GM12891 (cell line): Measurements from ENCODE around the gene OR6S1.

Experiments used
- DNase-seq: peaks from one replicate; pipeline ENCODE4 v3.0.0; 2011; ENCODE audit warnings: low spot score; ENCODE audit not compliant: insufficient read length
- FAIRE-seq: peaks from 2 replicates; lab custom pipeline; 2011; peaks lifted over from hg19 to GRCh38; lab: Jason Lieb, UNC
- PAX5 ChIP-seq: IDR thresholded peaks from 2 replicates; pipeline ENCODE4 v1.6.1; 2011; ENCODE audit warnings: low read length, moderate library complexity, mild to moderate bottlenecking; ENCODE audit not compliant: insufficient read depth, severe bottlenecking
- POLR2A ChIP-seq: IDR thresholded peaks from 2 replicates; pipeline ENCODE4 v1.6.1; 2011; ENCODE audit warnings: low read depth, low read length, control low read depth
- POLR2AphosphoS5 ChIP-seq: IDR thresholded peaks from 2 replicates; pipeline ENCODE4 v1.6.1; 2011; ENCODE audit warnings: low read depth, low read length, control low read depth
- POU2F2 ChIP-seq: IDR thresholded peaks from 2 replicates; pipeline ENCODE4 v1.6.1; 2011; ENCODE audit warnings: low read depth, mild to moderate bottlenecking, control low read depth, low read length, moderate library complexity
- SPI1 ChIP-seq: IDR thresholded peaks from 2 replicates; pipeline ENCODE4 v1.6.1; 2011; ENCODE audit warnings: low read depth, low read length, control low read depth
- TAF1 ChIP-seq: IDR thresholded peaks from 2 replicates; pipeline ENCODE4 v1.6.1; 2011; ENCODE audit warnings: low read depth, low read length, control low read depth

The OR6S1 gene

GRCh38 chr14:20613094-20614037 is 28.1 kb downstream of the OR6S1 start:
- FAIRE-seq (peak; percentile 93), DNase-seq (no peak)
- TF ChIP-seq PAX5, result no peak
- TF ChIP-seq POLR2A, result no peak
- no peak for TF ChIP-seq SPI1
- TF ChIP-seq POLR2AphosphoS5, result no peak
- peak; percentile 92 for TF ChIP-seq POU2F2

GRCh38 chr14:20612403-20612802 is 29.1 kb downstream of the OR6S1 start:
- TF ChIP-seq POU2F2 (no peak), PAX5 (no peak), POLR2A (no peak), POLR2AphosphoS5 (no peak), SPI1 (peak; percentile 95)
- no peak for DNase-seq
- FAIRE-seq, result peak; percentile 55

- DNase-seq (no peak), FAIRE-seq (no peak)
- no peak for TF ChIP-seq SPI1
- TF ChIP-seq POU2F2, result no peak
- TF ChIP-seq POLR2AphosphoS5, result no peak
- no peak for TF ChIP-seq POLR2A
- TF ChIP-seq TAF1, result no peak
Observed at GRCh38 chr14:20611277-20611676, 30.2 kb downstream of the OR6S1 start.

- no peak for TF ChIP-seq SPI1
- no peak for TF ChIP-seq PAX5
- no peak for TF ChIP-seq POU2F2
- TF ChIP-seq TAF1, result no peak
- TF ChIP-seq POLR2AphosphoS5, result no peak
- TF ChIP-seq POLR2A, result no peak
- peak; percentile 76 for FAIRE-seq
- DNase-seq, result no peak
Observed at GRCh38 chr14:20610002-20610765, 31.3 kb downstream of the OR6S1 start.

DNA sequence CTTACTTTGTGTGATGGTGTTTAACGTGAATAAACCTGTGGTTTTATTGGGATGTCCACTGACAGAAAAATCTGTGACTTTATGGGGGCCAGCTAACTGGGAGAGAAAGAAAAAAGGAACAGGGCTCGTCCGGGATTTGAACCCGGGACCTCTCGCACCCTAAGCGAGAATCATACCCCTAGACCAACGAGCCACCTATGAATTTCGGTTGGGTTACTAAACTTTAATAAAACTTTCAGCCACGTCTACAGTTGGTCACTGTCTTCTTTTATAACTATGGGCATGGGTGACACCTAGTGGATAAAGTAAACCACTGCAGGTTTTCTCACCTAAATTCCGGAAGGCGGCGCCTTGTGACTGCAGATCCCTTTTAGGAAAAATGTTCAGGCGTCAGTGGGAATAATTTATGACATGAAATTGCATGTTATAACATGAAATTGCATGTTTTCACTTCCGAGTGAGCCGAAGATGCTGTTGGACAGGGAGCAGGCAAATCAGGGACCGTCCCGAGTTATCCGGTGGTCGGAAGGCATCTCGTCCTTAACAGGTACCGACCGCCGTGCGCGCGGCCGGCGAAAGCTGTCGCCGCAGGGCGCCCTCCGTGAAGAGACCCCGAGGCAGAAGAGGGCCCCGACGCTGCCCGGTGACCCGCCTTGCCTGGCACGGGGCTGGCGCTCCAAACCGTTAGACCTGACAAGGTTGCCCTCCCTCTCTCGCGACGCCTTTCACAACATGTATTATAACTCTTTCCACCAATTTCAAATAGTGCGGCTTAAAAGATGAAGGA is 32.1 kb downstream of the OR6S1 start:
- no peak for TF ChIP-seq POU2F2
- FAIRE-seq (no peak), DNase-seq (no peak)

DNA sequence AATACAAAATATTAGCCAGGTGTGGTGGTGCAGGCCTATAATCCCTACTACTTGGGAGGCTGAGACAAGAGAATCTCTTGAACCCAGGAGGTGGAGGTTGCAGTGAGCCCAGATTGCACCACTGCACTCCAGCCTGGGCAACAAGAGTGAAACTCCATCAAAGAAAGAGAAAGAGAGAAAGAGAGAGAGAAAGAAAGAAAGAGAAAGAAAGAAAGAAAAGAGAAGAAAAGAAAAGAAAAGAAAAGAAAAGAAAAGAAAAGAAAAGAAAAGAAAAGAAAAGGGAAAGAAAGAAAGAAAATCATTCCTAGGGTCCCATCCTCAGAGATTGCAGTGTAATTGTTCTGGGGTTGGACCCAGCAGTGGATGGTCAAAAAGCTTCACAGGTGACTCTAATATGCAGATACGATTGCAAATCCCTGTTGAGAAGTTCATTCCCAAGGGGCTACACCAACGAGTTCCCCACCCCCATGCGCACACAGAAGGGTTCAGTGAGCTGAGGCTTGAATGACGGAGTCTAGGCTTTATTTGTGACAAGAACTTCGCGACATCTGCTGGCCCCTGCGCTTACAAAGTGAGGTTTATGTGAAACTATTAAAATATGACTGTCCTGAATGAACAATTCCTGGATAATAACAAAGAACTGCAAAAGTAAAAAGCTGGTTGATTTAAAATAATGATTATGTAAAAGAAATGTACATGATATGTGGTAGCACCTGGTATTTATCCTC is 32.9 kb downstream of the OR6S1 start:
- TF ChIP-seq POLR2AphosphoS5, result no peak
- no peak for TF ChIP-seq PAX5
- no peak for TF ChIP-seq SPI1
- no peak for TF ChIP-seq POU2F2
- TF ChIP-seq POLR2A, result no peak
- no peak for TF ChIP-seq TAF1
- DNase-seq, result no peak
- FAIRE-seq, result no peak

DNA sequence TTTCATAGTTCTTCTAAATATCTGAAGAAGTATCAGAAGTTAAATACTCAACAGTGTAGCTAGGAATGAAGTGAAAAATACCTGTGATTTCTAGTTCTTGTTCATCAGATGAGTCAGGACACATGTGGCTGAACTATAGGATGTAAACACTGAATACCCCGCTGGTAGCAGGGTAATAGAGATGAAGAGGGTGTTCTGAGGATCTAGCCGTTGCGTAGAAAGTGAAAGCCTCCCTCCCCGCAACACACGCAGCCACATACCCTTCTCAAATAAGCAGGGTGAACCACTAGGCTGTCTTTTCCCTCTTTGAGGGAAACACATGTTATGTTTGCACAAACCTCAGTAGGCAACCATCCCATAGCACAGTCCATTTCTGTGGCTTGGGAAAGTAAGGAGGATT is 33.9 kb downstream of the OR6S1 start:
- FAIRE-seq (no peak), DNase-seq (no peak)
- TF ChIP-seq POU2F2 (no peak), PAX5 (no peak)

DNA sequence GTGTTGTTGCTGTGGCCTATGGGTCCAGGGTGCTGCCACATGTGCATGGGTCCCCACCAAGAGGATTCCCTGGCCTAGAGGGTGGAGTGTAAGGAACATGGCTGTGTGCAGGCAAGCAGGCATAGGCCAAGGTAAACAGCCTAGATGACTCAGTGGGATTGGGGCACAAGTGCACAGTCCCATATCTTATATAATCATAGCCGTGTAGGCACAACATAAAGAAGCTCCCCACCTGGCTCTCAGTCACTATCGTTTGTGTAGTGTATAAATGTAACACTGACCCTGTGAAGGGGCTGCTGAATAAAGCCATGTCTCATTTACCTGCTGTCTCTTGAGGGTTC is 34.6 kb downstream of the OR6S1 start:
- TF ChIP-seq POLR2AphosphoS5 (no peak), TAF1 (no peak), PAX5 (no peak), POLR2A (no peak)
- FAIRE-seq (no peak), DNase-seq (no peak)

DNA sequence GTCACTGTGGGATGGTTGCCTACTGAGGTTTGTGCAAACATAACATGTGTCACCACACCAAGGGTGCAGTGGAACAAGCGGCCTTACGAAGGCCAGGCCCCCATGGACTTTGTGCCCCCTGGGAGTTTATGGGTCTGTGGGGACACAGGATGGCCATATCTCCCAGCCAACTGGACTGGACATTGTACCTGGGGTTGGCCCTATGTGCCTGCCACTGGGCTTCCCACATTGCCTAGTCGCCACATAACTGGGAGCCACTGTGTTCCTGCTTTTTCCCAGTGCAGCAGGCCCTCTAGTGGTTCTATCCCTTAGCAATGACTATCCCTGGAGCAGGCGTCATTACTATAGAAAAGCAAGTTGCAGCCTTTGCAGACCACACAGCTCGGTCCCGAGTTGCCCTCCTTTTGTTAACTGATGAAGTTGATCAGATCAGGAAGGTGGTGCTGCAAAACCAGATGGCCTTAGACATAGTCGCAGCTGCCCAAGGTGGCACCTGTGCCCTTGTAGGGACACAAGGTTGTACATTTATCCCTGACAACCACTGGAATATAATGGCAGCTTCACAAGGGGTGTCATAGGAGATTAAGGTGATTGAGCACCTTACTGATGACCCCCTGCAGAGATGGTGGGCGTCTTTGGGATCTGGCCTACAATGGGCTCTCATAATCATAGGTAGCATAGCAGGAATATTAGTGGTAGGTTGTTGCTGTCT is 35.1 kb downstream of the OR6S1 start:
- TF ChIP-seq POLR2AphosphoS5, result no peak
- no peak for TF ChIP-seq POLR2A
- no peak for TF ChIP-seq SPI1
- no peak for TF ChIP-seq TAF1
- TF ChIP-seq POU2F2, result no peak
- no peak for TF ChIP-seq PAX5
- DNase-seq (no peak), FAIRE-seq (no peak)
